Fibroblast of lung (primary cell): ENCODE results near the gene CLINT1.

ENCODE experiments used
- EZH2 ChIP-seq: IDR thresholded peaks from 2 replicates; pipeline ENCODE4 v1.5.1; 2012; ENCODE audit warnings: low read length, control low read depth, mild to moderate bottlenecking; ENCODE audit errors: missing control alignments
- TF ChIP-seq, protein P1 (sequence below), 2 donors: IDR thresholded peaks in 1 of 2; conservative IDR thresholded peaks in 1 of 2; 1 replicate in 1 of 2; 2 replicates in 1 of 2; pipeline ENCODE4 v1.5.1; 2011 to 2012; ENCODE audit warnings: low read length in 2 of 2, control low read depth in 1 of 2, inconsistent platforms in 1 of 2, low read depth in 1 of 2, mild to moderate bottlenecking in 1 of 2

- TF ChIP-seq, protein P1, sequence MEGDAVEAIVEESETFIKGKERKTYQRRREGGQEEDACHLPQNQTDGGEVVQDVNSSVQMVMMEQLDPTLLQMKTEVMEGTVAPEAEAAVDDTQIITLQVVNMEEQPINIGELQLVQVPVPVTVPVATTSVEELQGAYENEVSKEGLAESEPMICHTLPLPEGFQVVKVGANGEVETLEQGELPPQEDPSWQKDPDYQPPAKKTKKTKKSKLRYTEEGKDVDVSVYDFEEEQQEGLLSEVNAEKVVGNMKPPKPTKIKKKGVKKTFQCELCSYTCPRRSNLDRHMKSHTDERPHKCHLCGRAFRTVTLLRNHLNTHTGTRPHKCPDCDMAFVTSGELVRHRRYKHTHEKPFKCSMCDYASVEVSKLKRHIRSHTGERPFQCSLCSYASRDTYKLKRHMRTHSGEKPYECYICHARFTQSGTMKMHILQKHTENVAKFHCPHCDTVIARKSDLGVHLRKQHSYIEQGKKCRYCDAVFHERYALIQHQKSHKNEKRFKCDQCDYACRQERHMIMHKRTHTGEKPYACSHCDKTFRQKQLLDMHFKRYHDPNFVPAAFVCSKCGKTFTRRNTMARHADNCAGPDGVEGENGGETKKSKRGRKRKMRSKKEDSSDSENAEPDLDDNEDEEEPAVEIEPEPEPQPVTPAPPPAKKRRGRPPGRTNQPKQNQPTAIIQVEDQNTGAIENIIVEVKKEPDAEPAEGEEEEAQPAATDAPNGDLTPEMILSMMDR (conservative IDR thresholded peaks at IDR 0.05 in 1 of 2, IDR thresholded peaks at IDR 0.05 in 1 of 2; ENCODE audit: low read depth in 1 of 2, low read length in 2 of 2) = no peak
- no peak for TF ChIP-seq EZH2
Observed at GRCh38 chr5:157745041-157745456, 113.9 kb downstream of the CLINT1 start.
